SK-N-SH (cell line): ENCODE measurements around the gene NEURL3. TPM values are rescaled to one million over a fixed set of nuclear protein-coding genes. Genes with fewer than 3 reads are reported as not detected.

Experiments used
- CTCF ChIA-PET: fragments of 300-600, 350-600 bp; formaldehyde crosslinking; extraction: SDS; loops from one replicate; lab custom pipeline; 2021; lab: Yijun Ruan, JAX
- POLR2A ChIA-PET: fragments of 350-600 bp; sonication (Branson Sonifier 250); formaldehyde crosslinking; extraction: SDS; loops from one replicate; lab custom pipeline; 2020; ENCODE audit warnings: antibody characterized with exemption, inconsistent platforms; lab: Yijun Ruan, JAX
- DNase-seq: peaks from one replicate; pipeline ENCODE4 v3.0.0; 2012
- H2AFZ ChIP-seq: fragments of 200-600 bp; sonication (generic); 2 replicates; pipeline ENCODE4 v1.8.1; 2016; ENCODE audit warnings: antibody characterized with exemption, mild to moderate bottlenecking, low read depth
- H3F3A ChIP-seq: fragments of 200-600 bp; sonication (generic); replicated peaks from 2 replicates; pipeline ENCODE3; 2016; ENCODE audit warnings: antibody characterized with exemption, mild to moderate bottlenecking; ENCODE audit not compliant: insufficient read depth
- H3K27ac ChIP-seq, 2 experiments: fragments of 200-500 bp in 1 of 2; fragments of 200-600 bp in 1 of 2; sonication (Bioruptor generic) in 1 of 2; sonication (generic), shearing (Covaris generic) in 1 of 2; 2 replicates each; pipeline versions ENCODE4 v1.5.1 to v1.6.1; 2014 to 2016; ENCODE audit warnings: low read depth in 2 of 2, inconsistent platforms in 1 of 2, low read length in 1 of 2, mild to moderate bottlenecking in 1 of 2, mixed read lengths in 1 of 2
- H3K27me3 ChIP-seq: fragments of 200-600 bp; sonication (generic), shearing (Covaris generic); 2 replicates; pipeline ENCODE4 v1.6.1; 2016; ENCODE audit warnings: mixed run types; ENCODE audit not compliant: insufficient read depth
- H3K36me3 ChIP-seq, 2 experiments: fragments of 200-500 bp in 1 of 2; fragments of 200-600 bp in 1 of 2; sonication (Bioruptor generic) in 1 of 2; sonication (generic) in 1 of 2; replicated peaks in 1 of 2; 2 replicates each; pipeline versions ENCODE3 to v1.5.1; 2014 to 2016; ENCODE audit warnings: low read length in 1 of 2, mild to moderate bottlenecking in 1 of 2; ENCODE audit not compliant: insufficient read depth in 2 of 2, control insufficient read depth in 1 of 2
- H3K4me1 ChIP-seq, 2 experiments: fragments of 200-500 bp in 1 of 2; fragments of 200-600 bp in 1 of 2; sonication (Bioruptor generic) in 1 of 2; sonication (generic), shearing (Covaris generic) in 1 of 2; 2 replicates each; pipeline versions ENCODE4 v1.5.1 to v1.6.1; 2014 to 2016; ENCODE audit warnings: low read depth in 1 of 2, low read length in 1 of 2, mixed run types in 1 of 2; ENCODE audit not compliant: insufficient read depth in 2 of 2, control insufficient read depth in 1 of 2
- H3K4me2 ChIP-seq: fragments of 200-600 bp; sonication (generic), shearing (Covaris generic); 2 replicates; pipeline ENCODE4 v1.6.1; 2017; ENCODE audit warnings: mixed run types
- H3K4me3 ChIP-seq, 2 experiments: fragments of 200-500 bp in 1 of 2; fragments of 200-600 bp in 1 of 2; sonication (Bioruptor generic) in 1 of 2; sonication (generic), shearing (Covaris generic) in 1 of 2; 2 replicates each; pipeline versions ENCODE4 v1.5.1 to v1.8.1; 2014 to 2016; ENCODE audit warnings: low read depth in 2 of 2, inconsistent platforms in 1 of 2, low read length in 1 of 2, mild to moderate bottlenecking in 1 of 2, mixed read lengths in 1 of 2, moderate library complexity in 1 of 2
- H3K79me2 ChIP-seq: fragments of 200-600 bp; sonication (generic); 2 replicates; pipeline ENCODE4 v1.8.1; 2017; ENCODE audit warnings: mild to moderate bottlenecking; ENCODE audit not compliant: insufficient read depth
- H3K9ac ChIP-seq: fragments of 200-600 bp; sonication (generic); 2 replicates; pipeline ENCODE4 v1.6.1; 2017; ENCODE audit warnings: mixed run types
- H3K9me2 ChIP-seq: fragments of 200-600 bp; sonication (generic); 2 replicates; pipeline ENCODE4 v1.6.1; 2017; ENCODE audit warnings: mixed run types
- H3K9me3 ChIP-seq: fragments of 200-600 bp; sonication (generic); 2 replicates; pipeline ENCODE4 v1.6.1; 2017; ENCODE audit warnings: mixed run types, mild to moderate bottlenecking, moderate library complexity
- H4K20me1 ChIP-seq: fragments of 200-600 bp; sonication (generic); 2 replicates; pipeline ENCODE4 v1.6.1; 2017; ENCODE audit warnings: mild to moderate bottlenecking, mixed run types; ENCODE audit not compliant: insufficient read depth
- CTCF ChIP-seq: fragments of 200-600 bp; sonication (generic); IDR thresholded peaks from 2 replicates; pipeline ENCODE4 v1.6.1; 2017; ENCODE audit warnings: antibody characterized with exemption, mild to moderate bottlenecking, moderate library complexity
- EZH2phosphoT487 ChIP-seq: fragments of 200-600 bp; sonication (generic); IDR thresholded peaks from 2 replicates; pipeline ENCODE4 v1.6.1; 2017; ENCODE audit warnings: low read depth, mixed run types, mild to moderate bottlenecking, antibody characterized with exemption, moderate library complexity, borderline replicate concordance
- FOSL2 ChIP-seq: IDR thresholded peaks from 2 replicates; pipeline ENCODE4 v1.4.0; 2012; ENCODE audit warnings: low read depth, mild to moderate bottlenecking, moderate library complexity, borderline replicate concordance
- FOXJ3 ChIP-seq: sonication (generic); formaldehyde crosslinking; IDR thresholded peaks from 2 replicates; pipeline ENCODE4 v1.5.1; 2020; ENCODE audit warnings: mild to moderate bottlenecking, missing genetic modification reagents
- GABPA ChIP-seq: IDR thresholded peaks from 2 replicates; pipeline ENCODE4 v1.4.0; 2012; ENCODE audit warnings: low read depth, mild to moderate bottlenecking
- IRF3 ChIP-seq: fragments of 150-350 bp; IDR thresholded peaks from 2 replicates; pipeline ENCODE4 v1.6.1; 2016; ENCODE audit warnings: mild to moderate bottlenecking, low read depth, low read length
- MEF2A ChIP-seq: IDR thresholded peaks from 2 replicates; pipeline ENCODE4 v1.4.0; 2012; ENCODE audit warnings: low read depth, borderline replicate concordance
- MXI1 ChIP-seq: IDR thresholded peaks from 2 replicates; pipeline ENCODE4 v1.6.1; 2012; ENCODE audit warnings: mild to moderate bottlenecking, low read depth, low read length, improper control_type of control experiment
- RCOR1 ChIP-seq: fragments of 150-350 bp; IDR thresholded peaks from 2 replicates; pipeline ENCODE4 v1.6.1; 2017; ENCODE audit warnings: antibody characterized with exemption, low read length
- RXRA ChIP-seq: IDR thresholded peaks from 2 replicates; pipeline ENCODE4 v1.4.0; 2012; ENCODE audit warnings: low read depth, mild to moderate bottlenecking, borderline replicate concordance
- SIN3A ChIP-seq: IDR thresholded peaks from 2 replicates; pipeline ENCODE4 v1.6.1; 2012; ENCODE audit warnings: low read depth, mild to moderate bottlenecking, low read length, moderate library complexity, borderline replicate concordance
- SMC3 ChIP-seq: IDR thresholded peaks from 2 replicates; pipeline ENCODE4 v1.6.1; 2012; ENCODE audit warnings: low read depth, low read length, improper control_type of control experiment
- TEAD4 ChIP-seq: IDR thresholded peaks from 2 replicates; pipeline ENCODE4 v1.4.0; 2012; ENCODE audit warnings: mild to moderate bottlenecking, borderline replicate concordance; ENCODE audit not compliant: insufficient read depth
- WGBS: methylation state at CpG from one replicate; pipeline ENCODE4 v1.1.6; 2017; ENCODE audit warnings: low lambda C conversion rate; 5-methylcytosine and 5-hydroxymethylcytosine counted together
- polyA plus RNA-seq, 3 experiments: library from polyadenylated mRNA; depleted of rRNA; stranded (reverse); fragments of >200 nt; gene quantifications; 2 replicates each; pipeline ENCODE4 v1.2.3, GENCODE V29; 2012
- TF ChIP-seq, protein P1 (sequence below): IDR thresholded peaks from 2 replicates; pipeline ENCODE4 v1.4.0; 2012; ENCODE audit warnings: low read depth, borderline replicate concordance

NEURL3 gene
- polyA plus RNA-seq, 1 of the 3 experiments (the other 2 are of a cell fraction): 0.08 TPM

GRCh38 chr2:96471772-96472171 is 33.4 kb downstream of the NEURL3 start:
- Histone ChIP-seq H2AFZ (no peak overlapping the region), H4K20me1 (no peaks in the 10 kb centered on the region), H3K4me2 (no peak overlapping the region), H3K9me3 (no peaks in the 10 kb centered on the region), H3K4me3 (no peak overlapping the region), H3F3A (no peaks in the 10 kb centered on the region), H3K27me3 (no peaks in the 10 kb centered on the region; the same call in 1 of the 2 replicates), H3K27ac (no peak overlapping the region)
- DNase-seq: no peak
- CTCF ChIA-PET: no interaction called here
- POLR2A ChIA-PET: no interaction called here
- TF ChIP-seq IRF3: no peak
- no peak for TF ChIP-seq EZH2phosphoT487
- TF ChIP-seq, protein P1, sequence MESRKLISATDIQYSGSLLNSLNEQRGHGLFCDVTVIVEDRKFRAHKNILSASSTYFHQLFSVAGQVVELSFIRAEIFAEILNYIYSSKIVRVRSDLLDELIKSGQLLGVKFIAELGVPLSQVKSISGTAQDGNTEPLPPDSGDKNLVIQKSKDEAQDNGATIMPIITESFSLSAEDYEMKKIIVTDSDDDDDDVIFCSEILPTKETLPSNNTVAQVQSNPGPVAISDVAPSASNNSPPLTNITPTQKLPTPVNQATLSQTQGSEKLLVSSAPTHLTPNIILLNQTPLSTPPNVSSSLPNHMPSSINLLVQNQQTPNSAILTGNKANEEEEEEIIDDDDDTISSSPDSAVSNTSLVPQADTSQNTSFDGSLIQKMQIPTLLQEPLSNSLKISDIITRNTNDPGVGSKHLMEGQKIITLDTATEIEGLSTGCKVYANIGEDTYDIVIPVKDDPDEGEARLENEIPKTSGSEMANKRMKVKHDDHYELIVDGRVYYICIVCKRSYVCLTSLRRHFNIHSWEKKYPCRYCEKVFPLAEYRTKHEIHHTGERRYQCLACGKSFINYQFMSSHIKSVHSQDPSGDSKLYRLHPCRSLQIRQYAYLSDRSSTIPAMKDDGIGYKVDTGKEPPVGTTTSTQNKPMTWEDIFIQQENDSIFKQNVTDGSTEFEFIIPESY: no peak
- no peak for TF ChIP-seq MXI1
- no peak for TF ChIP-seq SIN3A
- no peak for TF ChIP-seq FOXJ3 (CRISPR knock-in tag)
- no peak for TF ChIP-seq RXRA
- no peak for TF ChIP-seq FOSL2
- TF ChIP-seq RCOR1: no peak
- TF ChIP-seq MEF2A: no peak
- no peak for TF ChIP-seq TEAD4
- TF ChIP-seq, all 33 proteins: peak for 0
- H3K79me2 ChIP-seq: no peaks in the 10 kb centered on the region
- H3K9ac ChIP-seq: no peak overlapping the region
- WGBS: 79% methylated on average over 6 of the region's 6 CpGs
- H3K36me3 ChIP-seq: no peaks in the 10 kb centered on the region
- no peaks in the 10 kb centered on the region for H3K9me2 ChIP-seq
- H3K4me1 ChIP-seq: no peaks in the 10 kb centered on the region

DNA sequence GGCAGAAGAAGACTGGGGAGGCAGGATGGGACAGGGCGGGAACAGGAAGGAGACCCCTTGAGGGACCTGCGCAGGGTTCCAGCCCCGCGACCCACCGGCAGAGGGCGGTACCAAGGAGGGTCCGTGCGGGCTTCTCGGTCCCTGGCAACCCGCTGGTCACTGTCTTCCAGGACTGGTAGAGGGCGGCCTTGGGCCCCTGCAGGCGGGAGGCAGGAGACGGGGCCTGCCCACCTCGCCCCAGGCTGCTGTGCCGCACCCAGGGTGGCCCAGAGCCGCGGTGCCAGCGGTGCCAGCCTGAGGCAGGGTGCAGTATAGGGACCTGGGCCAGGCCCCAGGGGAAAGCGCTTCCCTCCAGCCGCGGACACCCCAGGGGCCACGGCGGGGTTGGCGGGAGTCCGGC is 34.5 kb downstream of the NEURL3 start:
- H2AFZ ChIP-seq: no peak overlapping the region
- no peak for TF ChIP-seq GABPA
- peak; percentile 44 for TF ChIP-seq CTCF
- TF ChIP-seq SMC3: peak; percentile 24; the same call in 1 of the 2 replicates
- H3K4me3 ChIP-seq: peak overlapping the region in 1 of 2 experiments; percentile 23; a peak in 1 of 4 replicates

More for the DNA sequence above, 34.5 kb downstream of the NEURL3 start:
- no peaks in the 10 kb centered on the region for H3K9me3 ChIP-seq
- CTCF ChIA-PET: no interaction called here
- H4K20me1 ChIP-seq: no peaks in the 10 kb centered on the region
- H3K27ac ChIP-seq: no peak overlapping the region
- H3K4me1 ChIP-seq: no peaks in the 10 kb centered on the region
- H3K27me3 ChIP-seq: no peaks in the 10 kb centered on the region; the same call in 1 of the 2 replicates
- WGBS: 16% methylated on average over 7 of the region's 25 CpGs
- no peaks in the 10 kb centered on the region for H3F3A ChIP-seq
- H3K4me2 ChIP-seq: no peak overlapping the region
- DNase-seq: peak; percentile 74
- no peaks in the 10 kb centered on the region for H3K36me3 ChIP-seq
- no peaks in the 10 kb centered on the region for H3K79me2 ChIP-seq
- POLR2A ChIA-PET: no interaction called here
- H3K9me2 ChIP-seq: no peaks in the 10 kb centered on the region
- H3K9ac ChIP-seq: no peak overlapping the region
